Measurements from ENCODE around the gene KLHDC10.

Gene KLHDC10

GRCh38 chr7:130022623-130023175 is 47.6 kb upstream of the KLHDC10 start:
- H4K20me1 ChIP-seq (ENCODE audit: insufficient read depth, low read length): no peaks in the 10 kb centered on the region
- no peaks in the 10 kb centered on the region for H3K4me1 ChIP-seq (ENCODE audit: low read length)
- peaks cover 41% of the 10 kb centered on the region for H3K36me3 ChIP-seq (replicated peaks; ENCODE audit: low read depth, low read length)
- no peaks in the 10 kb centered on the region for H3K9me3 ChIP-seq (ENCODE audit: insufficient read depth, low read length)
- no peak overlapping the region for H3K4me2 ChIP-seq (ENCODE audit: low read length)
- no peaks in the 10 kb centered on the region for H3K27me3 ChIP-seq (ENCODE audit: low read depth, low read length)
- H3K27ac ChIP-seq (ENCODE audit: low read length): no peak overlapping the region
- no peak overlapping the region for H3K4me3 ChIP-seq (ENCODE audit: low read length)
- H3K9ac ChIP-seq (ENCODE audit: low read length): no peak overlapping the region
- no peak overlapping the region for H2AFZ ChIP-seq (ENCODE audit: low read depth, low read length)
- TF ChIP-seq EZH2phosphoT487 (IDR thresholded peaks at IDR 0.05; ENCODE audit: low read depth) (no peak), CTCF (IDR thresholded peaks at IDR 0.05; ENCODE audit: low read depth, low read length) (no peak)
- no peaks in the 10 kb centered on the region for H3K79me2 ChIP-seq (ENCODE audit: low read length)

- Histone ChIP-seq H3K9me3 (ENCODE audit: insufficient read depth, low read length) (no peaks in the 10 kb centered on the region), H4K20me1 (ENCODE audit: insufficient read depth, low read length) (no peaks in the 10 kb centered on the region), H3K36me3 (replicated peaks; ENCODE audit: low read depth, low read length) (peaks cover 39% of the 10 kb centered on the region), H3K4me1 (ENCODE audit: low read length) (no peaks in the 10 kb centered on the region), H2AFZ (ENCODE audit: low read depth, low read length) (no peak overlapping the region), H3K4me2 (ENCODE audit: low read length) (no peak overlapping the region), H3K27ac (ENCODE audit: low read length) (no peak overlapping the region), H3K27me3 (ENCODE audit: low read depth, low read length) (no peaks in the 10 kb centered on the region), H3K79me2 (ENCODE audit: low read length) (no peaks in the 10 kb centered on the region), H3K9ac (ENCODE audit: low read length) (no peak overlapping the region), H3K4me3 (ENCODE audit: low read length) (no peak overlapping the region)
- TF ChIP-seq EZH2phosphoT487 (IDR thresholded peaks at IDR 0.05; ENCODE audit: low read depth) (no peak), CTCF (IDR thresholded peaks at IDR 0.05; ENCODE audit: low read depth, low read length) (no peak)
These were observed 45.9 kb upstream of the KLHDC10 start for GRCh38 chr7:130024390-130024789.

GRCh38 chr7:130032698-130033097 is 37.6 kb upstream of the KLHDC10 start:
- Histone ChIP-seq H3K9me3 (ENCODE audit: insufficient read depth, low read length) (no peaks in the 10 kb centered on the region), H3K36me3 (replicated peaks; ENCODE audit: low read depth, low read length) (peaks cover 20% of the 10 kb centered on the region), H3K27ac (ENCODE audit: low read length) (no peak overlapping the region), H3K27me3 (ENCODE audit: low read depth, low read length) (no peaks in the 10 kb centered on the region), H3K4me1 (ENCODE audit: low read length) (no peaks in the 10 kb centered on the region), H3K79me2 (ENCODE audit: low read length) (no peaks in the 10 kb centered on the region), H3K9ac (ENCODE audit: low read length) (no peak overlapping the region), H4K20me1 (ENCODE audit: insufficient read depth, low read length) (no peaks in the 10 kb centered on the region), H2AFZ (ENCODE audit: low read depth, low read length) (no peak overlapping the region), H3K4me2 (ENCODE audit: low read length) (no peak overlapping the region), H3K4me3 (ENCODE audit: low read length) (no peak overlapping the region)
- TF ChIP-seq CTCF (IDR thresholded peaks at IDR 0.05; ENCODE audit: low read depth, low read length) (no peak), EZH2phosphoT487 (IDR thresholded peaks at IDR 0.05; ENCODE audit: low read depth) (no peak)

- no peaks in the 10 kb centered on the region for H3K4me1 ChIP-seq (ENCODE audit: low read length)
- TF ChIP-seq CTCF (IDR thresholded peaks at IDR 0.05; ENCODE audit: low read depth, low read length): peak; percentile 11; the same call in 1 of the 2 replicates
- TF ChIP-seq EZH2phosphoT487 (IDR thresholded peaks at IDR 0.05; ENCODE audit: low read depth): no peak
- H3K36me3 ChIP-seq (replicated peaks; ENCODE audit: low read depth, low read length): peaks cover 18% of the 10 kb centered on the region
- H3K27ac ChIP-seq (ENCODE audit: low read length): no peak overlapping the region
- H3K4me3 ChIP-seq (ENCODE audit: low read length): no peak overlapping the region
- H3K9me3 ChIP-seq (ENCODE audit: insufficient read depth, low read length): no peaks in the 10 kb centered on the region
- H2AFZ ChIP-seq (ENCODE audit: low read depth, low read length): no peak overlapping the region
- H3K9ac ChIP-seq (ENCODE audit: low read length): no peak overlapping the region
- H3K4me2 ChIP-seq (ENCODE audit: low read length): no peak overlapping the region
- H3K27me3 ChIP-seq (ENCODE audit: low read depth, low read length): no peaks in the 10 kb centered on the region
- no peaks in the 10 kb centered on the region for H3K79me2 ChIP-seq (ENCODE audit: low read length)
- H4K20me1 ChIP-seq (ENCODE audit: insufficient read depth, low read length): no peaks in the 10 kb centered on the region
These were observed 32.6 kb upstream of the KLHDC10 start for GRCh38 chr7:130037703-130038102.
